ENCODE results near the gene FIBIN. TPM values are rescaled to one million over a fixed set of nuclear protein-coding genes. Genes with fewer than 3 reads are reported as not detected.

The FIBIN gene
- polyA plus RNA-seq, 1 donor from 2014 or later = not detected

DNA sequence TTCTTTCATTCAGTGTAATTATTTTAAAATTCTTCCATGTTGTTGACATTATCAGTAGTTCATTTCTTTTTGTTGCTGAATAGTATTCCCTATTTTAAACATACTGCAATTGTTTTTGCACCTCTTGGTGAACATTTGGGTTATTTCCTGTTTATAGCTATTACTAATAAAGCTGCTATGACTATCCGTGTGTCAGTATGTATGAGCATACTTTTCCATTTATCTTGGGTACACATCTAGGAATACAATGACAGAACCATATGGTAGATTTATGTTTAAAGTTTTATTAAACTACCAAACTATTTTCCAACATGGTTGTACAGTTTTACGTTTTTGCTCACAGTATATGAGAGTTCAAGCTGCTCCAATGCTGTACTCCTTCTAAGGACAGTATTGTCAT is 22.0 kb upstream of the FIBIN start:
- Histone ChIP-seq H3K4me2 (ENCODE audit: low read length) (no peak overlapping the region), H3K36me3 (ENCODE audit: insufficient read depth, low read length) (no peaks in the 10 kb centered on the region), H3K79me2 (replicated peaks; ENCODE audit: insufficient read depth, low read length) (no peaks in the 10 kb centered on the region), H2AFZ (ENCODE audit: low read depth, low read length) (no peak overlapping the region), H4K20me1 (ENCODE audit: insufficient read depth) (no peaks in the 10 kb centered on the region), H3K9me2 (ENCODE audit: insufficient read depth, low read length) (no peaks in the 10 kb centered on the region), H3K9me3 (ENCODE audit: low read length) (no peaks in the 10 kb centered on the region), H3K27ac (ENCODE audit: low read length) (no peak overlapping the region), H3K4me3 (ENCODE audit: low read length) (no peak overlapping the region), H3K27me3 (ENCODE audit: insufficient read depth, low read depth, low read length) (no peaks in the 10 kb centered on the region), H3K9ac (ENCODE audit: low read length) (no peak overlapping the region), H3F3A (ENCODE audit: insufficient read depth, low read length, poor library complexity, severe bottlenecking) (no peaks in the 10 kb centered on the region)
- TF ChIP-seq SMC3 (conservative IDR thresholded peaks at IDR 0.05; ENCODE audit: poor library complexity) = no peak
- TF ChIP-seq RAD21 (conservative IDR thresholded peaks at IDR 0.05) = no peak
- no peak for TF ChIP-seq MXI1 (conservative IDR thresholded peaks at IDR 0.05; ENCODE audit: poor library complexity, severe bottlenecking)

DNA sequence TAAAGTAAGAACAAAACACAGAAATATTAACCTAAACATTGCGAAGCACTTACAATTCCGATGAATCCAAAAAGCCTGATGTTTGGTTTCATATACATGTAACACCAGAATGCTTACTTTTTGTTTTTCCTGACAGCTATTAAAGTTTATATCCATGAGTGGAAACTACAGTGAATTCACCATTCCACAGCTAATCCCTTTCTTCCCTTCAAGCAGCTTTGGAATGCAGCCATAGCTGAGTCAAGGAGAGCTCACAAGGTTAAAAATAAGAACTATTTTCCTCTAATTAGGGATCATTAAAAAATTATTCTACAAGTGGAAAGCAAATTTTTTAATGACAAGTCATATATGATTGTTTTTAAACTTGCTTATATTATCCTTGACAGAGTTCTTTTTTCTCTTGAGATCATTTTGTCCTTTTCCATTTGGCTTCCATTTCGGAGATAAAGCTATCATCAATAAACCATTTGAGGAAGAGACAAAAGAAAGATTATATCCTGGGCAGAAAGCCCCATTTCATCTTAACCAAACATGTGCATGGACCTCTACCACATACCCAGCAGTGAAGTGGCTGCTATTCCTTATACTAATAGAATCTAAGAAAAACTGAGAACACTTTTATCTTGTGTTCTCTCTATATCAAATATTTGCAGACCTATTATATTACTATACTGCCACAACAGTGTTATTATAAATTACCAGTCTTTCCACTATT is 19.7 kb upstream of the FIBIN start:
- Histone ChIP-seq H4K20me1 (ENCODE audit: insufficient read depth) (no peaks in the 10 kb centered on the region), H3K4me3 (ENCODE audit: low read length) (no peak overlapping the region), H3F3A (ENCODE audit: insufficient read depth, low read length, poor library complexity, severe bottlenecking) (no peaks in the 10 kb centered on the region), H3K9me3 (ENCODE audit: low read length) (no peaks in the 10 kb centered on the region), H3K9me2 (ENCODE audit: insufficient read depth, low read length) (no peaks in the 10 kb centered on the region), H3K9ac (ENCODE audit: low read length) (no peak overlapping the region), H3K79me2 (replicated peaks; ENCODE audit: insufficient read depth, low read length) (no peaks in the 10 kb centered on the region), H3K27me3 (ENCODE audit: insufficient read depth, low read depth, low read length) (no peaks in the 10 kb centered on the region), H3K27ac (ENCODE audit: low read length) (no peak overlapping the region), H2AFZ (ENCODE audit: low read depth, low read length) (no peak overlapping the region), H3K36me3 (ENCODE audit: insufficient read depth, low read length) (no peaks in the 10 kb centered on the region), H3K4me2 (ENCODE audit: low read length) (no peak overlapping the region)
- TF ChIP-seq EP300 (conservative IDR thresholded peaks at IDR 0.05; ENCODE audit: poor library complexity, severe bottlenecking) (no peak), POLR2AphosphoS5 (IDR thresholded peaks at IDR 0.05) (no peak), RAD21 (conservative IDR thresholded peaks at IDR 0.05) (no peak), TAF1 (IDR thresholded peaks at IDR 0.05; ENCODE audit: low read depth) (no peak), EZH2 (IDR thresholded peaks at IDR 0.05; ENCODE audit: borderline replicate concordance, insufficient read depth, low read length, poor library complexity, severe bottlenecking) (no peak), SMC3 (conservative IDR thresholded peaks at IDR 0.05; ENCODE audit: poor library complexity) (no peak), MXI1 (conservative IDR thresholded peaks at IDR 0.05; ENCODE audit: poor library complexity, severe bottlenecking) (no peak)
- TF ChIP-seq, protein P1, sequence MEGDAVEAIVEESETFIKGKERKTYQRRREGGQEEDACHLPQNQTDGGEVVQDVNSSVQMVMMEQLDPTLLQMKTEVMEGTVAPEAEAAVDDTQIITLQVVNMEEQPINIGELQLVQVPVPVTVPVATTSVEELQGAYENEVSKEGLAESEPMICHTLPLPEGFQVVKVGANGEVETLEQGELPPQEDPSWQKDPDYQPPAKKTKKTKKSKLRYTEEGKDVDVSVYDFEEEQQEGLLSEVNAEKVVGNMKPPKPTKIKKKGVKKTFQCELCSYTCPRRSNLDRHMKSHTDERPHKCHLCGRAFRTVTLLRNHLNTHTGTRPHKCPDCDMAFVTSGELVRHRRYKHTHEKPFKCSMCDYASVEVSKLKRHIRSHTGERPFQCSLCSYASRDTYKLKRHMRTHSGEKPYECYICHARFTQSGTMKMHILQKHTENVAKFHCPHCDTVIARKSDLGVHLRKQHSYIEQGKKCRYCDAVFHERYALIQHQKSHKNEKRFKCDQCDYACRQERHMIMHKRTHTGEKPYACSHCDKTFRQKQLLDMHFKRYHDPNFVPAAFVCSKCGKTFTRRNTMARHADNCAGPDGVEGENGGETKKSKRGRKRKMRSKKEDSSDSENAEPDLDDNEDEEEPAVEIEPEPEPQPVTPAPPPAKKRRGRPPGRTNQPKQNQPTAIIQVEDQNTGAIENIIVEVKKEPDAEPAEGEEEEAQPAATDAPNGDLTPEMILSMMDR (IDR thresholded peaks at IDR 0.05; ENCODE audit: poor library complexity, severe bottlenecking) = no peak
- TF ChIP-seq, protein P2, sequence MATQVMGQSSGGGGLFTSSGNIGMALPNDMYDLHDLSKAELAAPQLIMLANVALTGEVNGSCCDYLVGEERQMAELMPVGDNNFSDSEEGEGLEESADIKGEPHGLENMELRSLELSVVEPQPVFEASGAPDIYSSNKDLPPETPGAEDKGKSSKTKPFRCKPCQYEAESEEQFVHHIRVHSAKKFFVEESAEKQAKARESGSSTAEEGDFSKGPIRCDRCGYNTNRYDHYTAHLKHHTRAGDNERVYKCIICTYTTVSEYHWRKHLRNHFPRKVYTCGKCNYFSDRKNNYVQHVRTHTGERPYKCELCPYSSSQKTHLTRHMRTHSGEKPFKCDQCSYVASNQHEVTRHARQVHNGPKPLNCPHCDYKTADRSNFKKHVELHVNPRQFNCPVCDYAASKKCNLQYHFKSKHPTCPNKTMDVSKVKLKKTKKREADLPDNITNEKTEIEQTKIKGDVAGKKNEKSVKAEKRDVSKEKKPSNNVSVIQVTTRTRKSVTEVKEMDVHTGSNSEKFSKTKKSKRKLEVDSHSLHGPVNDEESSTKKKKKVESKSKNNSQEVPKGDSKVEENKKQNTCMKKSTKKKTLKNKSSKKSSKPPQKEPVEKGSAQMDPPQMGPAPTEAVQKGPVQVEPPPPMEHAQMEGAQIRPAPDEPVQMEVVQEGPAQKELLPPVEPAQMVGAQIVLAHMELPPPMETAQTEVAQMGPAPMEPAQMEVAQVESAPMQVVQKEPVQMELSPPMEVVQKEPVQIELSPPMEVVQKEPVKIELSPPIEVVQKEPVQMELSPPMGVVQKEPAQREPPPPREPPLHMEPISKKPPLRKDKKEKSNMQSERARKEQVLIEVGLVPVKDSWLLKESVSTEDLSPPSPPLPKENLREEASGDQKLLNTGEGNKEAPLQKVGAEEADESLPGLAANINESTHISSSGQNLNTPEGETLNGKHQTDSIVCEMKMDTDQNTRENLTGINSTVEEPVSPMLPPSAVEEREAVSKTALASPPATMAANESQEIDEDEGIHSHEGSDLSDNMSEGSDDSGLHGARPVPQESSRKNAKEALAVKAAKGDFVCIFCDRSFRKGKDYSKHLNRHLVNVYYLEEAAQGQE (IDR thresholded peaks at IDR 0.05; ENCODE audit: borderline replicate concordance) = no peak
